ENCODE results near the gene DTL. TPM values are rescaled to one million over a fixed set of nuclear protein-coding genes. Genes with fewer than 3 reads are reported as not detected.

Gene DTL
- total RNA-seq, 3 donors from 2014 or later, result 1.4 to 12.0 (median 3.2) TPM

DNA sequence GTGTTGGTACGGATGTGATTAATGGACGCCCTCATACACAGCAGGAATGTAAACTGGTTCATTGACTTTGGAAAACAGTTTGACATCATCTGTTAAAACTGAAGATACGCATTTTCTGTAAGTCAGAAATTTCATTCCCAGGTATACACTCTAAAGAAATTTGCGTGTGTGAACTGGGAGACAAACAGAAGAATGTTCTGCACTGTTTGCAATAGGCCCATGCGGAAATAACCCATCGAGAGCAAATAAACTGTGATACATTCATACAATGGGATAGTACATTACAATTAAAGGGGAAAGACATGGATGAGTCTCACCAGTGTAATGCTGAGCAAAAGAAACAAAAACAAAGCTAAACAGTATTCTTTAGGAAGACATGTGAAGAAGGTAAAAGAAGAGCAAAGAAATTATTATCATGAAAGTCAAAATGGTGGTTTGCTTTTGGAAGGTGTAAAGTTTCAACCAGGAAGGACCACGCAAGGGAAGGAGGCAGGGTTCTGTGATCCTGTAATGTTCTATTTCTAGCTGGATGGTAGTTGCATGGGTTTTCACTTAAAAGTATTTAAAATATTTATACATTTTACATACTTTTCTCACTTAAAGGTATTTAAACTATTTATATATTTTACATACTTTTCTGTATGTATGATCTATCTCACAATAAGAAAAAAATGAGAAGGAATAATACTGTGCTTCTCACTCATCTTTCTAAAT, 30.5 kb upstream of the DTL start:
- intact Hi-C loops (cut with DNase I, micrococcal nuclease), result no loop called here
- H3K4me1 ChIP-seq (ENCODE audit: low read depth), result no peaks in the 10 kb centered on the region
- no peak overlapping the region for H3K4me3 ChIP-seq
- DNase-seq (no peak), ATAC-seq (no peak)
- TF ChIP-seq, protein P1, sequence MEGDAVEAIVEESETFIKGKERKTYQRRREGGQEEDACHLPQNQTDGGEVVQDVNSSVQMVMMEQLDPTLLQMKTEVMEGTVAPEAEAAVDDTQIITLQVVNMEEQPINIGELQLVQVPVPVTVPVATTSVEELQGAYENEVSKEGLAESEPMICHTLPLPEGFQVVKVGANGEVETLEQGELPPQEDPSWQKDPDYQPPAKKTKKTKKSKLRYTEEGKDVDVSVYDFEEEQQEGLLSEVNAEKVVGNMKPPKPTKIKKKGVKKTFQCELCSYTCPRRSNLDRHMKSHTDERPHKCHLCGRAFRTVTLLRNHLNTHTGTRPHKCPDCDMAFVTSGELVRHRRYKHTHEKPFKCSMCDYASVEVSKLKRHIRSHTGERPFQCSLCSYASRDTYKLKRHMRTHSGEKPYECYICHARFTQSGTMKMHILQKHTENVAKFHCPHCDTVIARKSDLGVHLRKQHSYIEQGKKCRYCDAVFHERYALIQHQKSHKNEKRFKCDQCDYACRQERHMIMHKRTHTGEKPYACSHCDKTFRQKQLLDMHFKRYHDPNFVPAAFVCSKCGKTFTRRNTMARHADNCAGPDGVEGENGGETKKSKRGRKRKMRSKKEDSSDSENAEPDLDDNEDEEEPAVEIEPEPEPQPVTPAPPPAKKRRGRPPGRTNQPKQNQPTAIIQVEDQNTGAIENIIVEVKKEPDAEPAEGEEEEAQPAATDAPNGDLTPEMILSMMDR (IDR thresholded peaks at IDR 0.05), result no peak
- no peaks in the 10 kb centered on the region for H3K36me3 ChIP-seq (ENCODE audit: low read depth)
- no peaks in the 10 kb centered on the region for H3K9me3 ChIP-seq

DNA sequence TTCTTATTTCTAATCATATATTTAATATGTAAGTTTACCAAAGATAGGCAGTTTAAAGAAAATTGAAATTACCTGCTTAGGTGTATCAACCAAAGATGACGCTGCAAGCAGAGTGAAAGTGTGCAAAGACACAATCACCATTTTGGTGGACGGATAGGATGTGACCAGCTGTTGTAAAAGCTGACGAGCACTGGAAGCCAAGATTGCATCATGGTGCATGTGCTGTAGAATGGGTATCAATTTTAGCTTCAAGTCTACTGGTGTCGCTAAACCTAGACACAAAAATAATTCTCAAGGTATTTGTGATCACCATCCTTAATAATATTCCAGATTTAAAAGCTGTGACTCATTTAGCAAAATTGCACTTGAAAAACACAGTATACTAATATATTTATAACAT, 28.4 kb upstream of the DTL start:
- Histone ChIP-seq H3K4me1 (ENCODE audit: low read depth) (no peaks in the 10 kb centered on the region), H3K36me3 (ENCODE audit: low read depth) (no peaks in the 10 kb centered on the region), H3K9me3 (no peaks in the 10 kb centered on the region), H3K4me3 (no peak overlapping the region)
- TF ChIP-seq, protein P1 (IDR thresholded peaks at IDR 0.05), result no peak
- no peak for ATAC-seq
- no peak for DNase-seq
- intact Hi-C loops (cut with DNase I, micrococcal nuclease), result no loop called here

DNA sequence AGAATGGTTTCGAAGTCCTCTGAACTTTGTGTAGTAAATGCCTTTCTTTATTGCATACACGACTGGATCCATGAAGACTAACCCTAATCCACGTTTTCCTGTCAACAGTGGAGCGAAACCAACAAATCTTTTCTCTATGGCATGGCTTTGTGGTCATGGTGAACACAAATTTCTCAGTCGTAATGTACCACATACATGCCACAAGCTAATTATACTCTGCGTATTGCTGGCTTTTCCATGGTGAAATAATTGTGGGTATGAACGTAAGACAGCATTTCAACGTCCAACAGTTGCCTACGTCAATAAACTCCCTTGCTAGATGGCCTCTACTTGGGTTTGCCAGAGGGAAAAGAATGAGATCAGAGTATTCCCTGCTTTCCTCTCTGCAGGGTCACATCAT, 27.7 kb upstream of the DTL start:
- H3K9me3 ChIP-seq, result no peaks in the 10 kb centered on the region
- H3K4me3 ChIP-seq, result no peak overlapping the region
- no peaks in the 10 kb centered on the region for H3K4me1 ChIP-seq (ENCODE audit: low read depth)
- TF ChIP-seq, protein P1 (IDR thresholded peaks at IDR 0.05), result no peak
- intact Hi-C loops (cut with DNase I, micrococcal nuclease), result no loop called here
- no peaks in the 10 kb centered on the region for H3K36me3 ChIP-seq (ENCODE audit: low read depth)
- DNase-seq (no peak), ATAC-seq (no peak)

DNA sequence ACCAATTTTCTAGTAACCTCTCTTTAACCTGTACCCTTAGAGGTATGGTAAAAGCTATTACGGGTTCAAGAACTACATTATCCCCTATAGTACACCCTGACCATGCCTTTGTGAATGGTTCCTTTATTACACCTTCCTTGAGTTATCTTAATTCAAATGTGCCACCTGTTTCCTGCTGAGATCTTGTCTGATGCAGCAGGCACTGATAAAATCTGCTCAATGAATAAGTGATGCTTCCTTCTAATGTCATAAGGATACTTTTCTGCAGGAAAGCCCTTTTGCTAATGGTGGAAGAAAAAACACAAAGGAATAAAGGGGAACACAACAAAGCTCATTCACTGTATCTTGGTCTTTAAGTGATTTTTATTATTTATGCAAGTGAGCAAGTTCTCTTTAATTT, 26.0 kb upstream of the DTL start:
- no peaks in the 10 kb centered on the region for H3K9me3 ChIP-seq
- no peak for ATAC-seq
- no peak overlapping the region for H3K4me3 ChIP-seq
- no peak for DNase-seq
- no peaks in the 10 kb centered on the region for H3K36me3 ChIP-seq (ENCODE audit: low read depth)
- intact Hi-C loops (cut with DNase I, micrococcal nuclease), result no loop called here
- no peaks in the 10 kb centered on the region for H3K4me1 ChIP-seq (ENCODE audit: low read depth)
- TF ChIP-seq, protein P1 (IDR thresholded peaks at IDR 0.05), result no peak

DNA sequence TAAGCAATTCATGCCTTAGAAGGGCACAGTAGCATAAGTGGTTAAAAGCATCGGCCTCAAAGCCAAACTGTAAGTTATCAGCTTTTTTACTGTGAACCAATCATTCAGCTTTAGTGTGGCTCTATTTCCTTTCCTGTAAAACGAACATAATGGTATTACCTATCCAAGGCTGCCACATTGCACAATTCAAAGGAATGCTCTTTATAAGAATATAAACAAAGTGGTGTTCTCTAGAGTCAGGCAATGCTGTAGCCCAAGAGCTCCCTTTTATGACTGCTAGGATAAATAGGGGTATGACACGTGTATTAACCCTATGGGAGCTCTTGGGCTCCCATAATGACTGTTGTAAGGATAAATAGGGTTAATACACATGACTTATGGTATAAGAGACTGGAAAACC, 25.5 kb upstream of the DTL start:
- Histone ChIP-seq H3K9me3 (peaks cover 4% of the 10 kb centered on the region), H3K4me1 (ENCODE audit: low read depth) (no peaks in the 10 kb centered on the region), H3K36me3 (ENCODE audit: low read depth) (no peaks in the 10 kb centered on the region), H3K4me3 (no peak overlapping the region)
- intact Hi-C loops (cut with DNase I, micrococcal nuclease), result no loop called here
- DNase-seq (no peak), ATAC-seq (no peak)
- TF ChIP-seq, protein P1 (IDR thresholded peaks at IDR 0.05), result no peak

All from mucosa of descending colon (tissue), 3 donors.